ENCODE results near the gene OR52M1.

OR52M1 gene

DNA sequence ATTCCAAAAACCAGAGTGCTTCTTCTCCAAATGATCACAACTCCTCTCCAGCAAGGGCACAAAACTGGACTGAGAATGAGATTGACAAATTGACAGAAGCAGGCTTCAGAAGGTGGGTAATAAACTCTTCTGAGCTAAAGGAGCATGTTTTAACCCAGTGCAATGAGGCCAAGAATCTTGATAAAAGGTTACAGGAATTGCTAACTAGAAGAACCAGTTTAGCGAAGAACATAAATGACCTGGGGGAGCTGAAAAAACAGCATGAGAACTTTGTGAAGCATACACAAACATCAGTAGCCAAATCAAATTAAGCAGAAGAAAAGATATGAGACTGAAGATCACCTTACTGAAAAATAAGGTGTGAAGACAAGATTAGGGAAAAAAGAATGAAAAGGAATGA, 15.5 kb downstream of the OR52M1 start:
- no peak overlapping the region for H3K4me3 ChIP-seq (replicated peaks in 1 of 2; ENCODE audit: low read depth in 2 of 2, low read length in 2 of 2)
- DNase-seq (ENCODE audit: low read depth in 2 of 2), result no peak
- TF ChIP-seq CTCF (IDR thresholded peaks at IDR 0.05; ENCODE audit: low read depth, low read length), result no peak

GRCh38 chr11:4565371-4565770, 20.4 kb downstream of the OR52M1 start:
- TF ChIP-seq CTCF (IDR thresholded peaks at IDR 0.05; ENCODE audit: low read depth, low read length), result no peak
- DNase-seq (ENCODE audit: low read depth in 2 of 2), result no peak

GRCh38 chr11:4569075-4569474, 24.1 kb downstream of the OR52M1 start:
- no peak overlapping the region for H3K4me3 ChIP-seq (replicated peaks in 1 of 2; ENCODE audit: low read depth in 2 of 2, low read length in 2 of 2)
- no peak for DNase-seq (ENCODE audit: low read depth in 2 of 2)
- TF ChIP-seq CTCF (IDR thresholded peaks at IDR 0.05; ENCODE audit: low read depth, low read length), result no peak

More at GRCh38 chr11:4565371-4565770, 20.4 kb downstream of the OR52M1 start:
- H3K4me3 ChIP-seq (replicated peaks in 1 of 2; ENCODE audit: low read depth in 2 of 2, low read length in 2 of 2), result no peak overlapping the region

DNA sequence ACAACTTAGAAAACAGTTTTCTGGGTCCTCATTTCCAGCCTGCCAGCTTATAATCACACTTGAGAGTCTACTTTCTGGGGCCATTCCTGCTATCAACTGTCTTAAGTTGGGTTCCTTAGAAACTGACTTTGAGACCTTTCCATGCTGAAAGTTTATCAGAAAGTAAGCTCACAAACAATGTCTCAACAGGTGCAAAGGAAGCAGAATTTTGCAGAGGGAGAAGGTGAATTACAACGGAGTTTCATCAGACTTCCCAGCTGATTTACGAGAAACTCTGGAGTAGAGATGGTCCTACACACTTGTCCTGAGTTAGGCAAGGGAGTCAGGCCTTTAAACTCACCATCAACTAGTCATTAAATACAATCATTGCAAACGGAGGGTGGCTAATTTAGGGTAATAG, 31.9 kb downstream of the OR52M1 start:
- no peak overlapping the region for H3K4me3 ChIP-seq (replicated peaks in 1 of 2; ENCODE audit: low read depth in 2 of 2, low read length in 2 of 2)
- no peak for TF ChIP-seq CTCF (IDR thresholded peaks at IDR 0.05; ENCODE audit: low read depth, low read length)

DNA sequence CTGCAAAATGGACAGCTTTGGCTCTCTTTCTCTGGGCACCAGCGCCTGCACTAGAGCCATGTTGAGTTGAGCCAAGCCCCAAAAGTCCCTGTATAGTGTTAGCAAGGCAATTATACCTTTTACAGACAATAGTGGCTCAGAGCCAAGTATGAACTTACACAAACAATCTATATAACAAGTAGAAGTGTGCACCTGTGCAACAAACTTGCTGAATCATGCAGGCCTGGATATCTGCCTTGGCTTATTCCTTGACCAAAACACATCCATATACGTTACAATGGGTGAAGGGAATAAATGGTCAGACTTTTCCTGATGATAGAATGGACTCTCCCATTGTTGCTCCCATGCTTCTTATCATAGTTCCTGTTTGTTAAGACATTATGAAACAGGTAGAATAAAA, 32.8 kb downstream of the OR52M1 start:
- TF ChIP-seq CTCF (IDR thresholded peaks at IDR 0.05; ENCODE audit: low read depth, low read length), result no peak

More for the DNA sequence above, 31.9 kb downstream of the OR52M1 start:
- DNase-seq (ENCODE audit: low read depth in 2 of 2), result no peak

DNA sequence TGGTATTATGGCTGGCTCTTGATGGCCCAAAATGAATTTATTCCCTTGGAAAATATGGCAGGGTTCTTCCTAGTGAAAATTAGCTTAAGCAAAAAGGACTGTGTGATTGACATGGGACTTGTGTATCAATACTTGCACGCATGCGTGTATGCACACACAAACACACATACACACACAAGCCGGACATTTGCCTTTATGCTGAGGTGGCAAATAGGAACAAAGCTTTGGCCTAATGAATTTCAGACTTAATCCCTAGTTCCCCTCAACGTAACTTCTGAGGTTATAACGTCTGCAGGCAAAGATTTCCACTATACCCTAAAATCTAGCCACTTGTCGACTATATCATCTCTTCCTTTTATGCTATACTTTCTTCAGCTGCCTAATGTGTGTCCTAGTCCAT, 33.6 kb downstream of the OR52M1 start:
- H3K4me3 ChIP-seq (replicated peaks in 1 of 2; ENCODE audit: low read depth in 2 of 2, low read length in 2 of 2), result no peak overlapping the region
- no peak for DNase-seq (ENCODE audit: low read depth in 2 of 2)
- no peak for TF ChIP-seq CTCF (IDR thresholded peaks at IDR 0.05; ENCODE audit: low read depth, low read length)

More for the DNA sequence above, 32.8 kb downstream of the OR52M1 start:
- H3K4me3 ChIP-seq (replicated peaks in 1 of 2; ENCODE audit: low read depth in 2 of 2, low read length in 2 of 2), result no peak overlapping the region
- no peak for DNase-seq (ENCODE audit: low read depth in 2 of 2)

DNA sequence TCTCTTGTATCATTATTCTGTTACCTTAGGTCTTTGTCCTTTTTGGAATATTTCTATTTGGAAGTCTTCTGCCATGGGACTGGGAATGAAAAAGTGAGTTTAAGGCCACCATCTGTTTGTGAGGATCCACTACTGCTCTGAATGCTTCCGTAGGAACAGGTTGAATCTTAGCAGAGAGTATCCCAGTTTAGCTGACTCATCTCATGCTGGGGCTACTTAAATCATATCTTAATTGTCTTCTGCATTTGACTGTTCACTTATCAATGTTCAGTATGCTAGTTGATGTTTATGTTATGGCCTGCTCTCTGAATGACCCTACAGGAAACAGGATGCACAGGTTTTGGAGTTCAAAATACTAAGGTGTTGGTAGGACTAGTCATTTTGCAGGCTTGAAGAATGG, 35.1 kb downstream of the OR52M1 start:
- TF ChIP-seq CTCF (IDR thresholded peaks at IDR 0.05; ENCODE audit: low read depth, low read length), result no peak
- no peak overlapping the region for H3K4me3 ChIP-seq (replicated peaks in 1 of 2; ENCODE audit: low read depth in 2 of 2, low read length in 2 of 2)
- no peak for DNase-seq (ENCODE audit: low read depth in 2 of 2)
